Measurements from ENCODE around the gene PTHLH.

The PTHLH gene

DNA sequence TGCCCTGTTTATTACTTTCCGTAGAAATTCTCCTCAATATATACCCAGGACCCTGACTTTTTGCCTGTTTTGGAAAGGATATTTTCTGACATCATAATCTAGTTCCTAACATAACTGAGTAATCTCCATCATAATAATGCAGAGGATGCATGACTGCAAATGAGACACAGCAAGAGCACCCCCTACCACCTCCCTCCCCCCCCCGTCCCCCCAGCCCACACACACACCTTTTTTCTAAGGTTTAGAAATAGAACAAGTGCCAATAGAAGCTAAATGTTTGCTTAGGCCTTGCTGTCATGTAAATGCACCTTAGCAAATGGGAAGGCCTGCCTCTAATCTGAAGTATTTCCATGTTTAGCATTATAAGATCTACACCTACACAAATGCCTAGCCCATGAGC is at the start of gene PTHLH:
Gene PTHLH, minus strand, starts transcription at position 13 of the 400 bp plus-strand sequence. CDS start 3,239 bp downstream, outside the sequence.
- H3K9me3 ChIP-seq (ENCODE audit: control insufficient read depth, insufficient read depth, low read length) = no peaks in the 10 kb centered on the region
- no peak for DNase-seq (ENCODE audit: low read depth, low spot score)
- no peaks in the 10 kb centered on the region for H3K36me3 ChIP-seq (ENCODE audit: control insufficient read depth, insufficient read depth, low read length)
- H3K27me3 ChIP-seq (ENCODE audit: control insufficient read depth, insufficient read depth, low read length) = peaks cover 62% of the 10 kb centered on the region
- no peak within 1 kb of the TSS for H3K27ac ChIP-seq (ENCODE audit: low read length)
- H3K4me3 ChIP-seq (ENCODE audit: low read length) = no peak within 1 kb of the TSS
- no CpG with 5 or more reads among the region's 2 CpGs for WGBS (ENCODE audit: insufficient coverage, insufficient read length)
- H3K4me1 ChIP-seq (ENCODE audit: control insufficient read depth, insufficient read depth, low read length) = peaks cover 2% of the 10 kb centered on the region; the same call in 1 of the 2 replicates

DNA sequence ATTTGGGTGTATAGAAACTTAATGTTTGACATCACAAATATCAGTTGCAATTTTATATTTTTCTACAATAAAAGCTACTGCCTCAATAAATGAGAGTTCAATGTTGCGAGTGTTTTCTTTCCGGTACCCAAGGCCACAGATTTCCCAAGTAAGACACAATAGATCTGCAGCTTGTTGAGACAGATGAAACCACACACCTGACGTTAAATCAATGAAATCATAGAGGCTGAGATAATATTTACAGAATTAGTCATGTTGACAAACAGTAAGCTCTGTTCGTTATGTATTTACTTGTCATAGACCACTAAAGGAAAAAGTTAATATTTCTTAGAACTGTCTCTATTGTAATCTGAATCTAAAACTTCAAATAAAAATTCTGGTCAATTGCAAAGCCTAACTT is 49.2 kb upstream of the PTHLH start:
- Histone ChIP-seq H3K4me3 (ENCODE audit: low read length) (no peak overlapping the region), H3K9me3 (ENCODE audit: control insufficient read depth, insufficient read depth, low read length) (no peaks in the 10 kb centered on the region), H3K27ac (ENCODE audit: low read length) (no peak overlapping the region), H3K27me3 (ENCODE audit: control insufficient read depth, insufficient read depth, low read length) (no peaks in the 10 kb centered on the region), H3K36me3 (ENCODE audit: control insufficient read depth, insufficient read depth, low read length) (no peaks in the 10 kb centered on the region), H3K4me1 (ENCODE audit: control insufficient read depth, insufficient read depth, low read length) (no peaks in the 10 kb centered on the region; the same call in 1 of the 2 replicates)
- DNase-seq (ENCODE audit: low read depth, low spot score) = no peak
- WGBS (ENCODE audit: insufficient coverage, insufficient read length) = no CpG with 5 or more reads among the region's 4 CpGs

DNA sequence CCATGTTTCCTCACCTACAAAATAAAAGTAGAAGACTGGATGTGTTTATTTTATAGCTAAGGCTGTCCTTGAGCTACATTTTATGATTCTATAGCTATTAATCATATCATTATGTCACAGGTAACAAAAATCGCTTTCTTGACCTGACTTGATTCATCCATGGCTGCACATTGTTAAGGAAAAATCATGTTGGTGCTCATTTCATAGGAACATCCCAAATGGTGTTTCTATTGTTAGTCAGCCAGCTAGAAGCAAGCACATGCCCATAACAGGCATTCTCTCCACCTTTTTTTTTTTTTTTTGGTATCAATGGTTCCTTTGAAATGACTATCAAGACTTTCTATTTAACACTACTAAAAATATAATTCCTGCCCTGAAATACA is 45.3 kb upstream of the PTHLH start:
- Histone ChIP-seq H3K4me3 (ENCODE audit: low read length) (no peak overlapping the region), H3K27me3 (ENCODE audit: control insufficient read depth, insufficient read depth, low read length) (no peaks in the 10 kb centered on the region), H3K36me3 (ENCODE audit: control insufficient read depth, insufficient read depth, low read length) (no peaks in the 10 kb centered on the region), H3K27ac (ENCODE audit: low read length) (no peak overlapping the region), H3K4me1 (ENCODE audit: control insufficient read depth, insufficient read depth, low read length) (no peaks in the 10 kb centered on the region), H3K9me3 (ENCODE audit: control insufficient read depth, insufficient read depth, low read length) (no peaks in the 10 kb centered on the region)
- no peak for DNase-seq (ENCODE audit: low read depth, low spot score)
- no CpG with 5 or more reads among the region's 1 CpG for whole genome bisulfite sequencing (ENCODE audit: insufficient coverage, insufficient read length)

DNA sequence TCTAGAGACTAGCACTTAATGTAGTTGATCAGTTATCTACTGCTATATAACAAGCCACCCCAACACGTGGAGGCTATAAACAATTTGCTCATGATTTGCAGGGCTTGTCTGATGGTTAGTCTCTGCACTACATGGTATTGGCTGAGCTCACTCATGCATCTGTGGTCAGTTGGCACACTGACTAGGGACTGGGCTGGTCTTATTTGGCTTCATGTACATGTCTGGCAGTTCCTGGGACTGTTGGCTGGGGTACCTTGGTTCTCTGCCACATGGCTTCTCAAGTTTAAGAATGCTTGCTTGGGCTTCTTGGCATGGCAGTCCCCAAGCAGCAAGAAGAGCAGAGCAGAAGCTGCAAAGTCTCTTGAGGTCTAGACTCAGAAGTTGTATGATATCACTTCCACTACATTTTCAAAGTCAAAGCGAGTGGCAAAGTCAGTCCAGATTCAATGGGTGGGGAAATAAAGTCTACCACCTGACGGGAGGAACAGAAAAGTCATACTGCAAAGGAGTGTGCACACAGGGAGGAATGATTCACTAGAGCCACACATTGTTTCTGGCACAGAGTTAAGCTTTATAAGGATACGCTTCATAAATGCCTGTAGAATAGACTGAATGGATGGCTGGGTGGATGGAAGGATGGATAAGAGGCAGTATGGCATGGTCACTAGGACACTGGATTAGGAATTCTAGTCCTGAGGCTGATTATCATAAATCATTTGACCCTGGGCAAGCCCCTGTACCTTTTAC is 44.8 kb upstream of the PTHLH start:
- no peak overlapping the region for H3K27ac ChIP-seq (ENCODE audit: low read length)
- H3K4me1 ChIP-seq (ENCODE audit: control insufficient read depth, insufficient read depth, low read length) = no peaks in the 10 kb centered on the region
- H3K27me3 ChIP-seq (ENCODE audit: control insufficient read depth, insufficient read depth, low read length) = no peaks in the 10 kb centered on the region
- no peaks in the 10 kb centered on the region for H3K9me3 ChIP-seq (ENCODE audit: control insufficient read depth, insufficient read depth, low read length)
- no peak overlapping the region for H3K4me3 ChIP-seq (ENCODE audit: low read length)
- WGBS (ENCODE audit: insufficient coverage, insufficient read length) = no CpG with 5 or more reads among the region's 4 CpGs
- no peak for DNase-seq (ENCODE audit: low read depth, low spot score)
- H3K36me3 ChIP-seq (ENCODE audit: control insufficient read depth, insufficient read depth, low read length) = no peaks in the 10 kb centered on the region

DNA sequence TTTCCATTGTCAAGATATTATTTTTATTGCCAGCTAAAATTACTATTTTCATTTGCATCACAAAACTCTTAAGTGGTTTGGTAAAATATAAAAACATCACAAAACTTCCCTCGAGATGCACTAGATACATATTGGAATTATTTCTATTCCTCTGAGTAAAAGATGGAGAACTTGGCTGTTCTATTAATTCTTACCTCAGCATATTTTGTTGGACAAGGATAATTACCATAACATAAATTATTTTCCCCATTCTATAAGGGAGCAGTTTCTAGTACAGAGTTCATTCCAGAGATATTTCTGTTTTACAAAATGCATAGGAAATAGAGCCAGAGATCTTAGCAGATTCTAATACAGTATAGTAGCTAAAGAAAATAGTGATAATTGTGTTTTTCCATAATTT is 42.6 kb upstream of the PTHLH start:
- Histone ChIP-seq H3K4me1 (ENCODE audit: control insufficient read depth, insufficient read depth, low read length) (no peaks in the 10 kb centered on the region), H3K27ac (ENCODE audit: low read length) (no peak overlapping the region), H3K4me3 (ENCODE audit: low read length) (no peak overlapping the region), H3K27me3 (ENCODE audit: control insufficient read depth, insufficient read depth, low read length) (no peaks in the 10 kb centered on the region), H3K36me3 (ENCODE audit: control insufficient read depth, insufficient read depth, low read length) (no peaks in the 10 kb centered on the region), H3K9me3 (ENCODE audit: control insufficient read depth, insufficient read depth, low read length) (no peaks in the 10 kb centered on the region)
- no CpG with 5 or more reads among the region's 1 CpG for WGBS (ENCODE audit: insufficient coverage, insufficient read length)
- no peak for DNase-seq (ENCODE audit: low read depth, low spot score)

DNA sequence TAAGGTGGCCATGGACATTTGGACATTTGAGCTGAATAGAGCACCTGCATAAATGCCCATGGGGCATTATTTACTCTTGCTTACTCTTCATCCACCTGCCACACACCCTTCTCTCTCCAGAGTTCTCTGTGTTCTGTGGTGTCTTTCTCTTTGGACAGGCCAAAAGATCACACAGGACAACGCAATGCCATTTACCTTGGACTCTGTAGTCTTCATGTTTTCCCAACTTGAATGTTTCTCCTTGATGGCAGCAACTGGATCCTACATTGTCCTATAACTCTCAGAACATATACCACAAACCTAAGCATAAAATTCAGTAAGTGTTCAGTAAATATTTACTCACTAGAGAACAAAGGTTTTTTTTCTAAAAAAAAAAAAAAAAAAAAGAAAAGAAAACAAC is 41.7 kb upstream of the PTHLH start:
- Histone ChIP-seq H3K36me3 (ENCODE audit: control insufficient read depth, insufficient read depth, low read length) (no peaks in the 10 kb centered on the region), H3K9me3 (ENCODE audit: control insufficient read depth, insufficient read depth, low read length) (no peaks in the 10 kb centered on the region), H3K27ac (ENCODE audit: low read length) (no peak overlapping the region), H3K27me3 (ENCODE audit: control insufficient read depth, insufficient read depth, low read length) (no peaks in the 10 kb centered on the region), H3K4me1 (ENCODE audit: control insufficient read depth, insufficient read depth, low read length) (no peaks in the 10 kb centered on the region), H3K4me3 (ENCODE audit: low read length) (no peak overlapping the region)
- WGBS (ENCODE audit: insufficient coverage, insufficient read length) = no CpG with 5 or more reads among the region's 1 CpG
- DNase-seq (ENCODE audit: low read depth, low spot score) = no peak

DNA sequence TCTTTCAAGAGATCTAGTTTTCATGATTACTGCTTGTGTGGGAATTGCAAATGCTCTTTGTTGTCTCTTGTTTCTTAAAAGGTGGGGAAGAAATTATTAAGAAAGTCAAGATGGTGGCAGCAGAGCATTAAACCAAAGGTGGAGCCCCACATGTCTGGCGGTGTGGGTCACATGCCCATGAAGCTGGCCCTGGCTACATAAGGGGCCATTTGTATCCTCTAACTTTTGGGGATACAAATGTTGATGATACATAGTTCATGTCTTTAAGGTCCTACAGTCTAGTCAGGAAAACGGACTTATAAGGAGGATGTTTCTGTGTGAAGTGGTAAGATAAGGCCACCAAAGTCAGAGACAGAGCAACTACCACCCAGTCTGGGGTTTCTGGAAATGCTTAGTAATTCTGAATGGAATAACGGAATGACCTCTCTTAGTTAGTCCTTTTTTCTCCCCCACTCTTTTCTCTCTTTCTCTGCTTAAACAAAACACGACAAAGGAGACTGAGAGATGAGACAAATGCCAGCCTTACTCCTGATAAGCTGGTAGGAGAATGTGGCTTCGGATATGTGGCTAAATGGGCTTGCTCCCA is 39.9 kb upstream of the PTHLH start:
- no peaks in the 10 kb centered on the region for H3K27me3 ChIP-seq (ENCODE audit: control insufficient read depth, insufficient read depth, low read length)

DNA sequence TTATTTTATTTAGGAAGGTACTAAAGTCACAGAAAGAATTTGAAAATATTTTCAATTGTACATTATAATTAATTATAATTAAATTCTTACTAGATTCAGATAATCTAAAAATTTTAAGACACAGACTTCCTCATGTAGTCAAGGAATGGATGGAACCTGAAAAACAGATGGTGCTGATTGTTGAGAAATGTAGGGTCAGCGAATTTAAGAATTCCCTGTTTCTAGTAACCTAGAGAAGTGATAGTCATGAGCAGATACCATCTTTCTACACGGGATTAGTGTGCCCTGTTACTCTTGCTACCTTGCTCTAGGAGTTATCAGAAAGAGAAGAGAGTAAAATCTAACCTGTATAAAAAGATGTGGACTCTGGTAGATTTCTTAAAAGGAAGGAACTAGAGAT is 37.5 kb upstream of the PTHLH start:
- no peak overlapping the region for H3K4me3 ChIP-seq (ENCODE audit: low read length)
- H3K27me3 ChIP-seq (ENCODE audit: control insufficient read depth, insufficient read depth, low read length) = no peaks in the 10 kb centered on the region
- WGBS (ENCODE audit: insufficient coverage, insufficient read length) = no CpG with 5 or more reads among the region's 2 CpGs
- no peak overlapping the region for H3K27ac ChIP-seq (ENCODE audit: low read length)
- H3K9me3 ChIP-seq (ENCODE audit: control insufficient read depth, insufficient read depth, low read length) = no peaks in the 10 kb centered on the region
- H3K4me1 ChIP-seq (ENCODE audit: control insufficient read depth, insufficient read depth, low read length) = no peaks in the 10 kb centered on the region
- DNase-seq (ENCODE audit: low read depth, low spot score) = no peak
- H3K36me3 ChIP-seq (ENCODE audit: control insufficient read depth, insufficient read depth, low read length) = no peaks in the 10 kb centered on the region

More for the DNA sequence above, 39.9 kb upstream of the PTHLH start:
- no CpG with 5 or more reads among the region's 5 CpGs for WGBS (ENCODE audit: insufficient coverage, insufficient read length)
- Histone ChIP-seq H3K27ac (ENCODE audit: low read length) (no peak overlapping the region), H3K36me3 (ENCODE audit: control insufficient read depth, insufficient read depth, low read length) (no peaks in the 10 kb centered on the region), H3K4me3 (ENCODE audit: low read length) (no peak overlapping the region), H3K4me1 (ENCODE audit: control insufficient read depth, insufficient read depth, low read length) (no peaks in the 10 kb centered on the region), H3K9me3 (ENCODE audit: control insufficient read depth, insufficient read depth, low read length) (no peaks in the 10 kb centered on the region)
- no peak for DNase-seq (ENCODE audit: low read depth, low spot score)

DNA sequence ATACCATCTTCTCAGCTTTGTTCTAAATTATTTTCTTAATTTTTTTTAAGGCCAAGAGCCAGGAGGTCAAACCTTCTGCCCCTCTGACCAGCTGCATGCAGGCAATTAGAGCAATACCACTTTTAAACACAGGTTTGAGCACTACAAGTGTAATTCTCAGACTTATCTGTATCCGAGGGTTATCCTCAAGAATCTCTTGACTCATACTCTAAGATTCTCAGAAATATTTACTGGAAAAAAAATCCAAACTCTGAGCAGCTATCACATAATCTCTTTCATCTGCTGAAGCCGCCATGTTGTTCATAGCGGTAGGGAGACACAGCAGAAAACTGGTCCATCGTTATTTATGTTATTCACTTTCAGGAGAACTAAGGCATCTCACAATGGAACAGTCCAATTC is 27.4 kb upstream of the PTHLH start:
- no peaks in the 10 kb centered on the region for H3K9me3 ChIP-seq (ENCODE audit: control insufficient read depth, insufficient read depth, low read length)
- no peaks in the 10 kb centered on the region for H3K27me3 ChIP-seq (ENCODE audit: control insufficient read depth, insufficient read depth, low read length)
- no peaks in the 10 kb centered on the region for H3K4me1 ChIP-seq (ENCODE audit: control insufficient read depth, insufficient read depth, low read length)
- H3K36me3 ChIP-seq (ENCODE audit: control insufficient read depth, insufficient read depth, low read length) = no peaks in the 10 kb centered on the region
- no peak for DNase-seq (ENCODE audit: low read depth, low spot score)
- no peak overlapping the region for H3K27ac ChIP-seq (ENCODE audit: low read length)
- H3K4me3 ChIP-seq (ENCODE audit: low read length) = no peak overlapping the region
- no CpG with 5 or more reads among the region's 4 CpGs for WGBS (ENCODE audit: insufficient coverage, insufficient read length)

DNA sequence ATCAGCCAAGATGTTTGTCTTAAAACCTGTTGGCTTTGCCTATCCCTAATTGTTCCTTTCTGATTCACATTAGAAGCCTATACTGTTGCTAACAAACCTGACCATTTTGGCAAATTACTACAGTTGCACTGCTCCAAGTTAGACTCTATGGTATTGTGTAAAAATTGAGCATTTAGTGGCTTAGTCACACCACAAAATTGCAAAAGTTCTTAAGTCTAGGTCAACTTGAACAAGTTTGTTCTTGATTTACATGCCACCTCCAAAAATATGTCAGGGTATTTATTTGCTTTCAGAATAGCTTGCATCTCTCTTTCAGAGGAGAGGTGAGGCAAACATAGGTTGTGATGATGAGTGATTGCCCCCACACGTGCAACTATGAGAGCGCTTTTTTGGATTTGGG is 27.0 kb upstream of the PTHLH start:
- Histone ChIP-seq H3K36me3 (ENCODE audit: control insufficient read depth, insufficient read depth, low read length) (no peaks in the 10 kb centered on the region), H3K4me1 (ENCODE audit: control insufficient read depth, insufficient read depth, low read length) (no peaks in the 10 kb centered on the region), H3K27ac (ENCODE audit: low read length) (no peak overlapping the region), H3K9me3 (ENCODE audit: control insufficient read depth, insufficient read depth, low read length) (no peaks in the 10 kb centered on the region), H3K27me3 (ENCODE audit: control insufficient read depth, insufficient read depth, low read length) (no peaks in the 10 kb centered on the region), H3K4me3 (ENCODE audit: low read length) (no peak overlapping the region)
- WGBS (ENCODE audit: insufficient coverage, insufficient read length) = no CpG with 5 or more reads among the region's 2 CpGs
- no peak for DNase-seq (ENCODE audit: low read depth, low spot score)

DNA sequence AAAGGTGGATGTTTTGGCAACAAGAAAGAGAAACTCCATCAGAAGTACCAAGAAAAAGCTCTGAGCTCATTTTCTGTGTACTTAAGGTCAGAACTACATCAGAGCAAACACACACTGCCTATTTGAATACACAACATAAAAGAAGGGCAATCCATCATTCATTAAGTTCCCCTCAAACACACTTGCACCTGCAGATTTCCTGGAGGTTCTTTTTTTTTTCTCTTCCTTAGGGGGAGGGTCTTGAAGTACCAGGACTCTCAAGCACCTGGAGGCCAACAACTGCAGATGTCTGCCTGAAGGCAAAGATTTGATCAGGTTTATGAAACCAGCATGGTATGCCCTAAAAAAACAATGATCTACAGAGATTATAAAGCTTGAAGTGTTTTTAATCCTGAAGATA is 26.1 kb upstream of the PTHLH start:
- no peaks in the 10 kb centered on the region for H3K9me3 ChIP-seq (ENCODE audit: control insufficient read depth, insufficient read depth, low read length)
- no peaks in the 10 kb centered on the region for H3K4me1 ChIP-seq (ENCODE audit: control insufficient read depth, insufficient read depth, low read length)
- no peak overlapping the region for H3K4me3 ChIP-seq (ENCODE audit: low read length)
- no peak overlapping the region for H3K27ac ChIP-seq (ENCODE audit: low read length)
- H3K27me3 ChIP-seq (ENCODE audit: control insufficient read depth, insufficient read depth, low read length) = no peaks in the 10 kb centered on the region
- no peak for DNase-seq (ENCODE audit: low read depth, low spot score)
- H3K36me3 ChIP-seq (ENCODE audit: control insufficient read depth, insufficient read depth, low read length) = no peaks in the 10 kb centered on the region

Data from iPS DF 6.9 (cell line).